OCI-M2 (cell line): ENCODE data around the gene SEMA3D.

Experiments used
- DNase-seq: peaks from one replicate; lab custom pipeline; 2025; ENCODE audit not compliant: unreplicated experiment; lab: John Stamatoyannopoulos, UW

The SEMA3D gene

GRCh38 chr7:85184599-85185423 is 2.0 kb downstream of the SEMA3D start:
- no peak for DNase-seq

- DNase-seq = no peak
Measured at GRCh38 chr7:85183296-85183695, 3.6 kb downstream of the SEMA3D start.

GRCh38 chr7:85178531-85179298 is 8.1 kb downstream of the SEMA3D start:
- no peak for DNase-seq

- no peak for DNase-seq
Measured at GRCh38 chr7:85177316-85177715, 9.5 kb downstream of the SEMA3D start.

- no peak for DNase-seq
Measured at GRCh38 chr7:85176197-85176596, 10.7 kb downstream of the SEMA3D start.

GRCh38 chr7:85175217-85175616 is 11.6 kb downstream of the SEMA3D start:
- no peak for DNase-seq

GRCh38 chr7:85172530-85172941 is 14.3 kb downstream of the SEMA3D start:
- no peak for DNase-seq

- DNase-seq = no peak
Measured at GRCh38 chr7:85167636-85168035, 19.2 kb downstream of the SEMA3D start.

- DNase-seq = no peak
Measured at GRCh38 chr7:85165263-85165662, 21.6 kb downstream of the SEMA3D start.

GRCh38 chr7:85164376-85164775 is 22.5 kb downstream of the SEMA3D start:
- no peak for DNase-seq

- no peak for DNase-seq
Measured at GRCh38 chr7:85162721-85163120, 24.1 kb downstream of the SEMA3D start.

- no peak for DNase-seq
Measured at GRCh38 chr7:85160223-85160622, 26.6 kb downstream of the SEMA3D start.

- DNase-seq = no peak
Measured at GRCh38 chr7:85159003-85159402, 27.9 kb downstream of the SEMA3D start.

- DNase-seq = no peak
Measured at GRCh38 chr7:85156661-85157208, 30.1 kb downstream of the SEMA3D start.

GRCh38 chr7:85154282-85154937 is 32.4 kb downstream of the SEMA3D start:
- DNase-seq = no peak

GRCh38 chr7:85153715-85154114 is 33.1 kb downstream of the SEMA3D start:
- no peak for DNase-seq

GRCh38 chr7:85150624-85151023 is 36.2 kb downstream of the SEMA3D start:
- DNase-seq = no peak

- no peak for DNase-seq
Measured at GRCh38 chr7:85144771-85145170, 42.1 kb downstream of the SEMA3D start.

- DNase-seq = no peak
Measured at GRCh38 chr7:85135977-85136376, 50.9 kb downstream of the SEMA3D start.

- DNase-seq = no peak
Measured at GRCh38 chr7:85133560-85133959, 53.3 kb downstream of the SEMA3D start.

- DNase-seq = no peak
Measured at GRCh38 chr7:85133006-85133405, 53.9 kb downstream of the SEMA3D start.
